ENCODE data around the gene GDA. TPM values are rescaled to one million over a fixed set of nuclear protein-coding genes. Genes with fewer than 3 reads are reported as not detected.
A peak's percentile ranks its signal among the peaks of the same experiment; 100 is the strongest.

The GDA gene
- total RNA-seq (not detected), polyA plus RNA-seq (not detected), total RNA-seq (not detected)

GRCh38 chr9:72149231-72149975, at the start of gene GDA:
Gene GDA (plus strand): TSS chr9:72149440. CDS start chr9:72149560, 120 bp downstream.
- intact Hi-C loops (cut with micrococcal nuclease): no loop called here
- H3K36me3 ChIP-seq (ENCODE audit: control insufficient read depth in 2 of 3, insufficient read depth in 3 of 3, low read length in 3 of 3): no peaks in the 10 kb centered on the region
- no peak within 1 kb of the TSS for H3K27ac ChIP-seq (ENCODE audit: low read depth, low read length)
- no peaks in the 10 kb centered on the region for H3K36me3 Mint-ChIP-seq
- H3K4me3 ChIP-seq (ENCODE audit: low read length): no peak within 1 kb of the TSS
- H3K27me3 Mint-ChIP-seq: peaks cover 38 to 56% (median 48%) of the 10 kb centered on the region in 5 donors
- H3K27me3 ChIP-seq (ENCODE audit: control insufficient read depth in 2 of 2, insufficient read depth in 2 of 2, low read length in 2 of 2): no peaks in the 10 kb centered on the region
- ATAC-seq (no peak), DNase-seq (no peak)
- ChIA-PET POLR2A (no interaction called here), CTCF (no interaction called here)
- H3K9me3 ChIP-seq (ENCODE audit: control insufficient read depth in 2 of 3, low read length in 3 of 3): no peaks in the 10 kb centered on the region
- no peaks in the 10 kb centered on the region for H3K4me1 ChIP-seq (ENCODE audit: control insufficient read depth in 2 of 2, insufficient read depth in 2 of 2, low read length in 2 of 2)
- H3K4me1 Mint-ChIP-seq: peaks cover 3 to 16% (median 10%) of the 10 kb centered on the region in 7 donors
- H3K9me3 Mint-ChIP-seq: peaks cover 0 to 9% (median 0%) of the 10 kb centered on the region in 11 donors
- H3K27ac Mint-ChIP-seq: no peak within 1 kb of the TSS
- peak within 1 kb of the TSS in 5 of 10 donors; percentile 38 to 65 (median 58) for H3K4me3 Mint-ChIP-seq

- H3K4me1 Mint-ChIP-seq: no peaks in the 10 kb centered on the region
- H3K4me3 ChIP-seq (ENCODE audit: low read length): no peak overlapping the region
- intact Hi-C loops (cut with micrococcal nuclease): no loop called here
Measured at GRCh38 chr9:72102520-72102919, 46.7 kb upstream of the GDA start.

GRCh38 chr9:72113056-72113455, 36.2 kb upstream of the GDA start:
- ChIA-PET POLR2A (no interaction called here), CTCF (no interaction called here)
- H3K9me3 Mint-ChIP-seq: peaks cover 0 to 9% (median 0%) of the 10 kb centered on the region in 11 donors
- H3K27me3 Mint-ChIP-seq: peaks cover 0 to 13% (median 8%) of the 10 kb centered on the region in 5 donors
- H3K4me3 Mint-ChIP-seq: no peak overlapping the region
- H3K36me3 Mint-ChIP-seq: no peaks in the 10 kb centered on the region
- Histone ChIP-seq H3K4me3 (ENCODE audit: low read length) (no peak overlapping the region), H3K27ac (ENCODE audit: low read depth, low read length) (no peak overlapping the region), H3K4me1 (ENCODE audit: control insufficient read depth in 2 of 2, insufficient read depth in 2 of 2, low read length in 2 of 2) (no peaks in the 10 kb centered on the region), H3K9me3 (ENCODE audit: control insufficient read depth in 2 of 3, low read length in 3 of 3) (no peaks in the 10 kb centered on the region), H3K27me3 (ENCODE audit: control insufficient read depth in 2 of 2, insufficient read depth in 2 of 2, low read length in 2 of 2) (no peaks in the 10 kb centered on the region), H3K36me3 (ENCODE audit: control insufficient read depth in 2 of 3, insufficient read depth in 3 of 3, low read length in 3 of 3) (no peaks in the 10 kb centered on the region)
- H3K4me1 Mint-ChIP-seq: no peaks in the 10 kb centered on the region
- intact Hi-C loops (cut with micrococcal nuclease): no loop called here
- DNase-seq (no peak), ATAC-seq (no peak)
- H3K27ac Mint-ChIP-seq: no peak overlapping the region

More at GRCh38 chr9:72102520-72102919, 46.7 kb upstream of the GDA start:
- ChIA-PET CTCF (no interaction called here), POLR2A (no interaction called here)
- Histone ChIP-seq H3K36me3 (ENCODE audit: control insufficient read depth in 2 of 3, insufficient read depth in 3 of 3, low read length in 3 of 3) (no peaks in the 10 kb centered on the region), H3K27ac (ENCODE audit: low read depth, low read length) (no peak overlapping the region), H3K27me3 (ENCODE audit: control insufficient read depth in 2 of 2, insufficient read depth in 2 of 2, low read length in 2 of 2) (no peaks in the 10 kb centered on the region), H3K9me3 (ENCODE audit: control insufficient read depth in 2 of 3, low read length in 3 of 3) (no peaks in the 10 kb centered on the region), H3K4me1 (ENCODE audit: control insufficient read depth in 2 of 2, insufficient read depth in 2 of 2, low read length in 2 of 2) (no peaks in the 10 kb centered on the region)
- H3K27ac Mint-ChIP-seq: no peak overlapping the region
- H3K9me3 Mint-ChIP-seq: peaks cover 0 to 17% (median 5%) of the 10 kb centered on the region in 11 donors
- H3K36me3 Mint-ChIP-seq: no peaks in the 10 kb centered on the region
- DNase-seq (no peak), ATAC-seq (no peak)
- H3K4me3 Mint-ChIP-seq: no peak overlapping the region
- H3K27me3 Mint-ChIP-seq: no peaks in the 10 kb centered on the region

- peaks cover 0 to 8% (median 0%) of the 10 kb centered on the region in 11 donors for H3K9me3 Mint-ChIP-seq
- H3K36me3 ChIP-seq (ENCODE audit: control insufficient read depth in 2 of 3, insufficient read depth in 3 of 3, low read length in 3 of 3): no peaks in the 10 kb centered on the region
- H3K9me3 ChIP-seq (ENCODE audit: control insufficient read depth in 2 of 3, low read length in 3 of 3): no peaks in the 10 kb centered on the region
- DNase-seq (no peak), ATAC-seq (no peak)
- H3K27ac Mint-ChIP-seq: no peak overlapping the region
- H3K27me3 ChIP-seq (ENCODE audit: control insufficient read depth in 2 of 2, insufficient read depth in 2 of 2, low read length in 2 of 2): no peaks in the 10 kb centered on the region
- H3K4me1 Mint-ChIP-seq: no peaks in the 10 kb centered on the region
- peaks cover 0 to 18% (median 3%) of the 10 kb centered on the region in 5 donors for H3K27me3 Mint-ChIP-seq
- no peaks in the 10 kb centered on the region for H3K36me3 Mint-ChIP-seq
- no peak overlapping the region for H3K4me3 ChIP-seq (ENCODE audit: low read length)
- no peaks in the 10 kb centered on the region for H3K4me1 ChIP-seq (ENCODE audit: control insufficient read depth in 2 of 2, insufficient read depth in 2 of 2, low read length in 2 of 2)
- H3K4me3 Mint-ChIP-seq: no peak overlapping the region
- CTCF ChIA-PET: no interaction called here
- H3K27ac ChIP-seq (ENCODE audit: low read depth, low read length): no peak overlapping the region
- intact Hi-C loops (cut with micrococcal nuclease): no loop called here
- POLR2A ChIA-PET: no interaction called here
Measured at GRCh38 chr9:72119853-72120252, 29.4 kb upstream of the GDA start.

- H3K9me3 ChIP-seq (ENCODE audit: control insufficient read depth in 2 of 3, low read length in 3 of 3): no peaks in the 10 kb centered on the region
- no peak overlapping the region for H3K4me3 Mint-ChIP-seq
- H3K27ac ChIP-seq (ENCODE audit: low read depth, low read length): no peak overlapping the region
- no peak for DNase-seq
- ATAC-seq: no peak
- no peak overlapping the region for H3K4me3 ChIP-seq (ENCODE audit: low read length)
- no peaks in the 10 kb centered on the region for H3K4me1 ChIP-seq (ENCODE audit: control insufficient read depth in 2 of 2, insufficient read depth in 2 of 2, low read length in 2 of 2)
- H3K36me3 ChIP-seq (ENCODE audit: control insufficient read depth in 2 of 3, insufficient read depth in 3 of 3, low read length in 3 of 3): no peaks in the 10 kb centered on the region
- peaks cover 0 to 5% (median 0%) of the 10 kb centered on the region in 11 donors for H3K9me3 Mint-ChIP-seq
- intact Hi-C loops (cut with micrococcal nuclease): no loop called here
- no peaks in the 10 kb centered on the region for H3K4me1 Mint-ChIP-seq
- H3K27me3 ChIP-seq (ENCODE audit: control insufficient read depth in 2 of 2, insufficient read depth in 2 of 2, low read length in 2 of 2): no peaks in the 10 kb centered on the region
- CTCF ChIA-PET: no interaction called here
- POLR2A ChIA-PET: no interaction called here
- no peak overlapping the region for H3K27ac Mint-ChIP-seq
- H3K36me3 Mint-ChIP-seq: no peaks in the 10 kb centered on the region
- H3K27me3 Mint-ChIP-seq: peaks cover 0 to 30% (median 11%) of the 10 kb centered on the region in 5 donors
Measured at GRCh38 chr9:72124947-72125346, 24.3 kb upstream of the GDA start.

GRCh38 chr9:72127753-72128152, 21.5 kb upstream of the GDA start:
- POLR2A ChIA-PET: no interaction called here
- no peaks in the 10 kb centered on the region for H3K27me3 ChIP-seq (ENCODE audit: control insufficient read depth in 2 of 2, insufficient read depth in 2 of 2, low read length in 2 of 2)
- Mint-ChIP-seq H3K27me3 (peaks cover 0 to 27% (median 21%) of the 10 kb centered on the region in 5 donors), H3K4me1 (no peaks in the 10 kb centered on the region), H3K9me3 (peaks cover 0 to 4% (median 0%) of the 10 kb centered on the region in 11 donors), H3K4me3 (no peak overlapping the region), H3K36me3 (no peaks in the 10 kb centered on the region), H3K27ac (no peak overlapping the region)
- no peak for ATAC-seq
- no peaks in the 10 kb centered on the region for H3K4me1 ChIP-seq (ENCODE audit: control insufficient read depth in 2 of 2, insufficient read depth in 2 of 2, low read length in 2 of 2)
- H3K9me3 ChIP-seq (ENCODE audit: control insufficient read depth in 2 of 3, low read length in 3 of 3): no peaks in the 10 kb centered on the region
- H3K27ac ChIP-seq (ENCODE audit: low read depth, low read length): no peak overlapping the region
- H3K36me3 ChIP-seq (ENCODE audit: control insufficient read depth in 2 of 3, insufficient read depth in 3 of 3, low read length in 3 of 3): no peaks in the 10 kb centered on the region
- intact Hi-C loops (cut with micrococcal nuclease): no loop called here
- DNase-seq: no peak
- no peak overlapping the region for H3K4me3 ChIP-seq (ENCODE audit: low read length)
- CTCF ChIA-PET: no interaction called here

- ATAC-seq (no peak), DNase-seq (no peak)
- Histone ChIP-seq H3K4me1 (ENCODE audit: control insufficient read depth in 2 of 2, insufficient read depth in 2 of 2, low read length in 2 of 2) (no peaks in the 10 kb centered on the region), H3K27me3 (ENCODE audit: control insufficient read depth in 2 of 2, insufficient read depth in 2 of 2, low read length in 2 of 2) (no peaks in the 10 kb centered on the region), H3K27ac (ENCODE audit: low read depth, low read length) (no peak overlapping the region), H3K36me3 (ENCODE audit: control insufficient read depth in 2 of 3, insufficient read depth in 3 of 3, low read length in 3 of 3) (no peaks in the 10 kb centered on the region), H3K9me3 (ENCODE audit: control insufficient read depth in 2 of 3, low read length in 3 of 3) (no peaks in the 10 kb centered on the region), H3K4me3 (ENCODE audit: low read length) (no peak overlapping the region)
- intact Hi-C loops (cut with micrococcal nuclease): no loop called here
- ChIA-PET POLR2A (no interaction called here), CTCF (no interaction called here)
- H3K4me1 Mint-ChIP-seq: no peaks in the 10 kb centered on the region
- H3K4me3 Mint-ChIP-seq: no peak overlapping the region
- H3K27me3 Mint-ChIP-seq: peaks cover 0 to 24% (median 21%) of the 10 kb centered on the region in 5 donors
- H3K27ac Mint-ChIP-seq: no peak overlapping the region
- peaks cover 0 to 4% (median 0%) of the 10 kb centered on the region in 11 donors for H3K9me3 Mint-ChIP-seq
- no peaks in the 10 kb centered on the region for H3K36me3 Mint-ChIP-seq
Measured at GRCh38 chr9:72128526-72128925, 20.7 kb upstream of the GDA start.

Measured in naive thymus-derived CD4-positive, alpha-beta T cell (primary cell).